ENCODE measurements around the gene KCNE2.

Gene KCNE2, protein sequence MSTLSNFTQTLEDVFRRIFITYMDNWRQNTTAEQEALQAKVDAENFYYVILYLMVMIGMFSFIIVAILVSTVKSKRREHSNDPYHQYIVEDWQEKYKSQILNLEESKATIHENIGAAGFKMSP

DNA sequence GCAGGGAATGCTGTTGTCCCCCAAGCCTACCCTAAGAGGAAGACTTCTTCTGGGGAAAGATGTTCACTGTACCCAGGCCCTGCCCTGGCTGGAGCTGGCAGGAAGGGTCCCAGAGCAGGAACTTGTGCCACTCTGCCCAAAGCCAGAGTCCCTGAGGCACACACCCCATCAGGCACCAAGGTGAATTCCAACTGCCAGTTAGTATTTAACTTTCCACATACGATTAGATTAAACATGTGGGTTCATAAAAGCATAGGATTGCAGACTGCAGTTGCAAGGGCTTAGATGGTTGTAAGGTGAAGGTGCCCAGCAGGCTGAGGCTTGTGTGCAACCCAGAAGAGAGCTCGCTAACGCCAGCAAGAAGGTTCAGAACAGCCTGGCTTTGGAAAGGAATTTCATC is at the start of gene KCNE2:
Gene KCNE2 (plus strand): TSS at position 274 of the 400 bp plus-strand sequence. CDS start 6,473 bp downstream, outside the sequence.
- no peak for DNase-seq (ENCODE audit: extremely low read depth, low read depth)
- TF ChIP-seq, protein P1, sequence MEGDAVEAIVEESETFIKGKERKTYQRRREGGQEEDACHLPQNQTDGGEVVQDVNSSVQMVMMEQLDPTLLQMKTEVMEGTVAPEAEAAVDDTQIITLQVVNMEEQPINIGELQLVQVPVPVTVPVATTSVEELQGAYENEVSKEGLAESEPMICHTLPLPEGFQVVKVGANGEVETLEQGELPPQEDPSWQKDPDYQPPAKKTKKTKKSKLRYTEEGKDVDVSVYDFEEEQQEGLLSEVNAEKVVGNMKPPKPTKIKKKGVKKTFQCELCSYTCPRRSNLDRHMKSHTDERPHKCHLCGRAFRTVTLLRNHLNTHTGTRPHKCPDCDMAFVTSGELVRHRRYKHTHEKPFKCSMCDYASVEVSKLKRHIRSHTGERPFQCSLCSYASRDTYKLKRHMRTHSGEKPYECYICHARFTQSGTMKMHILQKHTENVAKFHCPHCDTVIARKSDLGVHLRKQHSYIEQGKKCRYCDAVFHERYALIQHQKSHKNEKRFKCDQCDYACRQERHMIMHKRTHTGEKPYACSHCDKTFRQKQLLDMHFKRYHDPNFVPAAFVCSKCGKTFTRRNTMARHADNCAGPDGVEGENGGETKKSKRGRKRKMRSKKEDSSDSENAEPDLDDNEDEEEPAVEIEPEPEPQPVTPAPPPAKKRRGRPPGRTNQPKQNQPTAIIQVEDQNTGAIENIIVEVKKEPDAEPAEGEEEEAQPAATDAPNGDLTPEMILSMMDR (IDR thresholded peaks at IDR 0.05; ENCODE audit: low read depth, low read length), result no peak

DNA sequence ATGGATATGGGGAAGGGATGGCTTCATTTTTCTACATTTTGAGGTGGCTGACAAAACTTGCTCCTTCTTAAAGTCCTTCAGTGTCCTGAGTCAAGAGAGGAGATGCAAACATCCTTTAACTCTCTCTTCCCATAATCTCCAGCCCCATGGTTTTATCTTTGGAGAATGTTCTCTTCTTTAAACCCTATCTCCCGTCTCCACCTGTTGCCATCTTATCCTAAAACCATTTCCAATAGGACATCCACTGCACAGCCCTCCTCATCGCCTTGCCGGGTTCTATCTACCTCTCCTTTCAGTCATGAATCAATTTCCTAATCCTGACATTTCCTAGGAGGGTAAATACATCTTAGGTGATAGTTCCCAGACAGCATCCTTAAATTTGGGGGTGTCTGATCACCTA is 44.2 kb upstream of the KCNE2 start:
- no peak for DNase-seq (ENCODE audit: extremely low read depth, low read depth)
- TF ChIP-seq, protein P1 (IDR thresholded peaks at IDR 0.05; ENCODE audit: low read depth, low read length), result no peak

DNA sequence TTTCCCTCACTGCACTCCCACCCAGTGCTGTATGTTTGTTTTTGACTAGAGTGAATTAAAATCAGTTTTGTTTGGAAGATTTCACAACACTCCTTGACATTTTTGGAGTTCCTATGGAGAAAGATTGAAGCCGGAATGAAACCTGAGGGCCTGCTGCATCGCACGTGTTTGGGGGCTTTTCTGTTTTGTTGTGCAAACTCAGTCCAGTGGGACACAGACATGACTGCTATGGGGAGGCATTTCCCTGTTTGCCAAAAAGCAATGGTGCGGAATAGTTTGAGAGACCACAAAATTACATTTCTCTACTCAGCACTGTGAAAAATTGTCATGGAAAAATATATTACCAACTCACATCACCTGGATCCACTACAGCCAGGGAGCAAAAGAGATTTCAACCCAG is 43.8 kb upstream of the KCNE2 start:
- TF ChIP-seq, protein P1 (IDR thresholded peaks at IDR 0.05; ENCODE audit: low read depth, low read length), result no peak

DNA sequence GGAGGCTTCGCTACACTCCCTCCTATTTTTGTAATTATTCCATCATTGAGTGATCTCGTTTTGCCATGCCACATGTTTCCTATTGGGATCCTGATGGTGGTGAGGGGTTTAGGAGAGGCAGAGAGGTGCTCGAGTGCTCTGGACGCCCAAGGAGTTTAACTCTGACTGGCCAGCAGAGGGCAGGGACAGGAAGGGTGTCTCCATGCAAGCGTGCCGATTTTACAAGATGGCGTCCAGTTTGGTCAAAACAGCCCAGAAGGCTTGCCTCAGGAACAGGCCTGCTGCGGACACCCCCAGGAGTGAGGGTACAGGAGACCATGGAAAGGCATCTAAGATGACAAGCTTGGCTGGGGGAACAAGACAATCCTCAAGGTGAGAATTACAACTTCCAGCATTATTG is 33.8 kb upstream of the KCNE2 start:
- TF ChIP-seq, protein P1 (IDR thresholded peaks at IDR 0.05; ENCODE audit: low read depth, low read length), result no peak

More for the DNA sequence above, 43.8 kb upstream of the KCNE2 start:
- no peak for DNase-seq (ENCODE audit: extremely low read depth, low read depth)

DNA sequence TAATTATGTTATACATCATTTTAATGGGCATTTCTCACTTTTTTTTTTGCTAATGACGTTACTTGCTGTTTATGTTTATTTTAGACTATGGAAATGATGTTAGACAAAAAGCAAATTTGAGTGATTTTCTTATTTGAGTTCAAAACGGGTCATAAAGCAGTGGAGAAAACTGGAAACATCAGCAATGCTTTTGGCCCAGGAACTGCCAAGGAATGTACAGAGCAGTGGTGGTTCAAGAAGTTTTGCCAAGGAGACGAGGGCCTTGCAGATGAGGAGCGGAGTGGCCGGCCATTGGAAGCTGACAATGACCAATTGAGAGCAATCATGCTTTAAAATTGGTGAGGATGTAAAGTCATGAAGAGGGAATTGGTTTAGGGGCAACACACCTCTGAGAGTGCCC is 32.1 kb upstream of the KCNE2 start:
- no peak for DNase-seq (ENCODE audit: extremely low read depth, low read depth)
- TF ChIP-seq, protein P1 (IDR thresholded peaks at IDR 0.05; ENCODE audit: low read depth, low read length), result no peak

More for the DNA sequence above, 33.8 kb upstream of the KCNE2 start:
- no peak for DNase-seq (ENCODE audit: extremely low read depth, low read depth)

DNA sequence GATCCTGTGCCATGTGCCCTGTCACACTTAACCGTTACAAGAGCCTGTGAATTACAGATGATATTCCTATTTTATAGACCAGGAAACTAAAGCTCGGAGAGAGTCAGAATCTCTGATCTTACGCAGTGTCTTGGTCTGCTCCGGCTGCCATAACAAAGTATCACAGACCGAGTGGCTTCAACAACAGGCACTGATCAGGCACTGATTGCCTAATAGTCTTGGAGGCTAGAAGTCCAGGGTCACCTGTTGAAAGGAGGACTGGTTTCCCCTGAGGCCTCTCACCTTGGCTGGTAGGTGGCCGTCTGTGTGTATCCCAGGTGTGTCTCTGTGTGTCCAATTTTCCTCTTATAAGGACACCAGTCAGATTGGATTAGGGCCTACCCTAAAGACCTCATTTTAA is 31.5 kb upstream of the KCNE2 start:
- TF ChIP-seq, protein P1 (IDR thresholded peaks at IDR 0.05; ENCODE audit: low read depth, low read length), result no peak
- DNase-seq (ENCODE audit: extremely low read depth, low read depth), result no peak

DNA sequence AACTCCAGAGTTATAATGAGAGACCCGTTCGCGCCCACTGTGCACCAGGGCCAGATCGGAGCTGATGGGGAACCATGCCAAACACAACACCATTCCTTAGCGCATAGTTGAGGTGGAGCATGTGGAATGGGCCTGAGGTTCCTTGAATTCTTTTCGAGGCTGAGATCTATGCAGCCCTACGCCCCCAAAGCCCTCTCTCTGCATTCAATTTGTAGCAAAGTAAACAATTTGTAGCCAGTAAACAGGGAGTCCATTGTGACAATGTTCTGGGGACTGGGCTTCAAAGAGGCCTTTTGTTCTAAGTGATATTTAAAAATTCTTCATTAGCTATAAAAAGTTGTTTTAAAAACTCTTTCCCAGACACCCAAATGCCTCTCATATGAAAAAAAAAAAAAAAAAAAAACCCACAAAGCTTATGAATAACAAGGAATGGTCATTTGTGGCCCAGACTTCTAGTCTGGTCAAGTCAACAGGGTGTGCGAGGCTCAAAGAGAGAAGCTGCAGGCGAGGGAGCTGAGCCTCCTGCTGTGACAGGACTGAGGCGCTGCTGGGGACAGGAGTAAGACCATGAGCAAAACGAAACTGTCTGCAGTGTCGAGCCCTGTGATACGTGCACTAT is 30.6 kb upstream of the KCNE2 start:
- TF ChIP-seq, protein P1 (IDR thresholded peaks at IDR 0.05; ENCODE audit: low read depth, low read length), result no peak
- DNase-seq (ENCODE audit: extremely low read depth, low read depth), result no peak

Data from AG09319 (cell line).